ENCODE data around the gene RTF1.

Gene RTF1

DNA sequence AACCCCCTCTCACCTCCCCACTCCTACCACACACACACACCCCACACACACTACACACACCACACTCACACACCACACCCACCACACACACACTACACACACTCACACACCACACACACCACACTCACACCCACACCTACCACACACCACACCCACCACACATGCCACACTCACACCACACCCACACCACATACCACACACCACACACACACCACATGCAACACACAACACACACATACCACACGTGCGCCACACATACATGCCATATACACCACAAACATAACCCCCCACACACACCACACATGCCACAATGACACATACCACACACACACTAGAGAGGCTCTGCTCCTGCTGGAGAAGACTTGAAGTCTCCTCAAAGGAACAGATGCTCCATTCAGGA is 70.9 kb downstream of the RTF1 start:
- DNase-seq (ENCODE audit: low spot score) = no peak

DNA sequence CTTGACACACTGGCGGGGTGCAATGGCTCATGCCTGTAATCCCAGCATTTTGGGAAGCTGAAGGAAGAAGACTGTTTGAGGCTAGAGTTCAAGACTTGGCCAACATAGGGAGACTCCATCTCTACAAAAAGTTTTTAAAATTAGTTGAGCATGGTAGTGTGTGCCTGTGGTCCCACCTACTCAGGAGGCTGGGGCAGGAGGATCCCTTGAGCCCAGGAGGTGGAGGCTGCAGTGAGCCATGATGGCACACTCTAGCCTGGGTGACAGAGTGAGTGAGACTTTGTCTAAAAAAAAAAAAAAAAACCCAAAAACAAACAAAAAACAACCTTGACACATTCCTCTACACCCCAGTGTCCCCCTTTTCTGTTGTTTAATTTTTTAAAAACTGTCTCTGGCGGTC is 72.7 kb downstream of the RTF1 start:
- DNase-seq (ENCODE audit: low spot score) = no peak

DNA sequence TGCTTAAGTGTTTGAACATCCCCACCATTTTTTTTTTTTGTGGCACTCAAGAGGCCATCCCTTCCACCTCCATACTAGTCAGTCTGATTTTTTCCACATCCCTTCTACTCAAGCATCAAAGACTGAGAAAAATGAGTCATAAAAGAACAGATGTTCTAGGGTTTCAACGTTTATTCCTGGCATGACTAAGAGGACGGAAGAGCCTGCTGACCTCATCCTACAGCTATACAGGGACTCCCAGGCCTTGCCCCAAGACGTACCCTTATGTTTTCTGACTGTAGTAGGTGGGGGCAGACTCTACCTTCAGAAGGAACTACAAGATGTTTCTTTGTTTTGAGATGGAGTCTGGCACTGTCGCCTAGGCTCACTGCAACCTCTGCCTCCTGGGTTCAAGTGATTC is 73.5 kb downstream of the RTF1 start:
- DNase-seq (ENCODE audit: low spot score) = no peak

DNA sequence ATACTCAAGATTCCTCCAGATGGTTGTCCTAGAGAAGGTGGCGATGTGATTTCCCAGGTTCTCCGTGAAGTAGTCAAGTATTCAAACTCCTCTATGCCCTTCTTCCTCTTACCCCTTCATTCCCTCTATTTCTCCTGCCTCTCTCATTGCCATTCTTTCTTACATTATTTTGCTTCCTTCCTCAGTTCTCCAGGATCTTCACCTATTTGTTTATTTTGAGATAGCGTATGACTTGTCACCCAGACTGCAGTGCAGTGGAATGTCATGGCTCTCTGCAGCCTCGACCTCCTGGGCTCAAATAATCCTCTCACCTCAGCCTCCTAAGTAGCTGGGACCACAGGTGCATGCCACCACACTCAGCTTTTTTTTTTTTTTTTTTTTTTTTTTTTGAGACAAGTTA is 75.0 kb downstream of the RTF1 start:
- DNase-seq (ENCODE audit: low spot score) = no peak

DNA sequence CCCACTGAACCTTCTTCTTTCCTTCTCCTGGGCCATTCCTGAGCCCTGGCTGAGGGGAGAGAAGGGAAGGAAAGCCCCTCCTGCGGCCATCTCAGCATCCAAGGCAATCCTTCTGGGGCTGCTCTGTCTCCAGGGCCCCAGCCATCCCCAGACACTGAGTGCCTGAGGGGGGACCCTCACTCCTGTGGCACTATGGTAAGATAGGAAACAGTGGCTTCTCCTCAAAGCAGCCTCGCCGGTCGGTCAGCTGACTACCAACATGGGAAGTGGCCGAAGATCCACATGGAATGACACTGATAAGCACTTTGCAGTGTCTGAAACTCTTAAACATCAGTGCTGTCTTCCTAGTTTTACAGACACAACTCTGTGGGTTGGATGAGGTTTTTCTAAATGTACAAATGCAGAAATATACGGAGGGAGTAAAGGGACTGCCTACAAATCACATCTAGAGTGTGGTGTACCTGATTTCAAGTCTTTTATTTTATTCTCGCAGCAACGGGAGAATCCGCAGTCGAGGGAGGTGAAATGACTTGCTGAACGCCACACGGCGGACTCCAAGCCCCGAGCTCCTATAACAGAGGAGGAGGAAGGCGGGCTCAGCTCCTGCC is 75.8 kb downstream of the RTF1 start:
- DNase-seq (ENCODE audit: low spot score) = no peak

DNA sequence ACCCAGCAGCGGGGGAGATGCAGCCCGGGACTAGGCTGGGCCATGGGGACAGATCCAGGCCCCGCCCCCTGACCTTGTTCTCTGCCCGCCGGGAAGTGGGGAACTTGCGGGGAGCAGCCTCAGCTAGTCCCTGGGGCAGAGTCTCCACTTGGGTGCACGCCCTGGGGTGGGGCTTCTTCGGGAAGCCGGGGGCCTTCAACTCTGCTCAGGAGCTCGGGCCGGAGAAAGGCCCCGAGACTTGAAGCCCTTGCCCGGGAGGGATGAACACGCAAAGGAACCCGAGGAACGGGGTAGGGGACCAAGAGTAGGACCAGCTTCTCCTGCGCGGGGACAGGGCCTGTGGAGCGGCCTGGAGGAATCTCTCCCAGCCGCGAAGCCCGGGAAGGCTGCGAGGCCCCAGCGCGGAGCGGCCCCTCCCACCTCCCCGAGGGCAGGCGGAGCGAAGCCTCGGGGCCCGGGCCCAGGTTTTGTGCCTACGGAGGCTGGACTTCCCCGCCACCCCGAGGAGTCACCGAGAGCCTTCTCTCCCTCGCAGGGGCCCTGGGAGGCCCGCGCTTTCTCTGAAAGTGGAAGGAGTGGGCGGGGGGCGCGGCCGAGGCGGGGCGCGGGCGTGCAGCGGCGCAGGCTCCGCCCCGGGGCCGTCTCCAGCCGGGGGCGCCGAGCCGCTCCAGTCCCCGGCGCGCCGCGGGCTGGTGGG is 76.5 kb downstream of the RTF1 start, which contains the start of gene ITPKA:
ITPKA (plus strand) TSS at position 670 of the 697 bp plus-strand sequence. CDS start 54 bp downstream, outside the sequence.
- DNase-seq (ENCODE audit: low spot score) = peak; percentile 83

DNA sequence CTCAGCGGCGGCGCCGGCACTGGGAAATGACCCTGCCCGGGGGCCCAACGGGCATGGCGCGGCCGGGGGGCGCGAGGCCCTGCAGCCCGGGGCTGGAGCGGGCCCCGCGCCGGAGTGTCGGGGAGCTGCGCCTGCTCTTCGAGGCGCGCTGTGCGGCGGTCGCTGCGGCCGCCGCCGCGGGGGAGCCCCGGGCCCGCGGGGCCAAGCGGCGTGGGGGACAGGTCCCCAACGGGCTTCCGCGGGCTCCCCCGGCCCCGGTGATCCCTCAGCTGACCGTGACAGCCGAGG is 77.0 kb downstream of the RTF1 start:
- no peak for DNase-seq (ENCODE audit: low spot score)

DNA sequence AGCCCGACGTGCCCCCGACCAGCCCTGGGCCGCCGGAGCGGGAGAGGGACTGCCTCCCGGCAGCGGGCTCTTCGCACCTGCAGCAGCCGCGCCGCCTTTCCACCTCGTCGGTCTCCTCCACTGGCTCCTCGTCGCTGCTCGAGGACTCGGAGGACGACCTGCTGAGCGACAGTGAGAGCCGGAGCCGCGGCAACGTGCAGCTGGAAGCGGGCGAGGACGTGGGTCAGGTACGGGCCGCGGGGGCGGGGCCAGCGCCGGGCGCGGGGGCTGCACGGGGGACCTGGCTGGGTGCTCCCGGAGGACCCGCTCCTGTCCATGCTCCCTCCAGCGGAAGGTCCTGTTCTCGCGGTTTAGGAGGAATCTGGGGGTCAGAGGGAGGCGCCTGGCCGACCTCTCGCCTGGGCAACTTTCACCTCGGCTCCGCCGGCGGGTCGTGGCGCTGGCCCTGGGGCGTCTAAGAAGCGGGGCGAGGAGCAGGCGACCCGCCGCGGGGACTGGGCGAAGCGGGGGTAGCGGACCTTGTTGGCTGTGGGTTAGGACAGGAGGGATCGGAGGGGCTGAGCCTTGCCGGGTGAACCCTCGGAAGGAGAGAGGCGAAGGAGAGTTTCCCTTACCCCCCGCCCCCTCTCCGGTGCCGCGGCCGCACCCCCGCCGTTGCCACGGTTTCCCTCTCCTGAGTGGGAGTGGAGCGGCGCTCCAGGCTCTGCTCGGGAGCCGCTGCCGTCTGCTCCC is 77.5 kb downstream of the RTF1 start:
- DNase-seq (ENCODE audit: low spot score) = peak; percentile 80

DNA sequence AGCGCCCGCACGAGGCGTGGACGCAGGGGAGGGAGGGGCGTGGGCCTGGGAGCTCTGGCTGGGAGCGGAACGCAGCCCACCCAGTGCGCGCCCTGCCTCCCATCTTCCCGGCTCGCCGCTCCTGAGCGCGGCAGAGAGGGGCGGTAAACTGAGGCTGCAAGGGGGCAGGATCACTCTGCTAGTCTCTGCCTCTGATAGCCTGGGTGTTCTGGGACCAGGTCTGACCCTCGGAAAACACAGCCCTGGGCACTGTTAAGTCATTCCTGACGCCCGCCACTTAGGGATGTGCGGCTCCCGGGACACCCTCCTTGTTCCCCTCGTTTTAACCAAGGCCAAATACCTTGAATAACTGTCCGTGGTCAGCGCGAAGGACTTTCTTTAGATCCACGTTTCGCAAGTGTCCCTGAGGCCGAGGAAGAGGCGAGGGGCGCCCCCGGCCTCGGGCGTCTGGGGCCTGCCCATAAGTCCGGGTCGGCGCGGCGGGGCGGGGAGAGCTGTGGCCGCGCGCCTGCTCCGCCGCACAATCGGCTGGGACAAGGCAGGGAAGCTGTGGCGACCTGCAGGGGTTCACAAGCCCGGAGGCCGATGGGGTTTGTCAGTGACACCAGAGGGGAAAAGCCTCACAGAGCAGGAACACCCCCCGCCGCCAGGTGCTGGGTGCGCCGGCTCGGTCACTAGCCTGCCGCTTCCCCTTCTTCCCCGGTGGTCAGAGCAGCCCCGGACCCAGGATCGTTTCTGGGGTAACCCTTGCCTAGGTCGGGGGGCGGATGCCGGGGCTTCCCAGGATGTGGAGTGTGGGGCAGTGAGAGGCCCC is 78.2 kb downstream of the RTF1 start:
- peak; percentile 70 for DNase-seq (ENCODE audit: low spot score)

DNA sequence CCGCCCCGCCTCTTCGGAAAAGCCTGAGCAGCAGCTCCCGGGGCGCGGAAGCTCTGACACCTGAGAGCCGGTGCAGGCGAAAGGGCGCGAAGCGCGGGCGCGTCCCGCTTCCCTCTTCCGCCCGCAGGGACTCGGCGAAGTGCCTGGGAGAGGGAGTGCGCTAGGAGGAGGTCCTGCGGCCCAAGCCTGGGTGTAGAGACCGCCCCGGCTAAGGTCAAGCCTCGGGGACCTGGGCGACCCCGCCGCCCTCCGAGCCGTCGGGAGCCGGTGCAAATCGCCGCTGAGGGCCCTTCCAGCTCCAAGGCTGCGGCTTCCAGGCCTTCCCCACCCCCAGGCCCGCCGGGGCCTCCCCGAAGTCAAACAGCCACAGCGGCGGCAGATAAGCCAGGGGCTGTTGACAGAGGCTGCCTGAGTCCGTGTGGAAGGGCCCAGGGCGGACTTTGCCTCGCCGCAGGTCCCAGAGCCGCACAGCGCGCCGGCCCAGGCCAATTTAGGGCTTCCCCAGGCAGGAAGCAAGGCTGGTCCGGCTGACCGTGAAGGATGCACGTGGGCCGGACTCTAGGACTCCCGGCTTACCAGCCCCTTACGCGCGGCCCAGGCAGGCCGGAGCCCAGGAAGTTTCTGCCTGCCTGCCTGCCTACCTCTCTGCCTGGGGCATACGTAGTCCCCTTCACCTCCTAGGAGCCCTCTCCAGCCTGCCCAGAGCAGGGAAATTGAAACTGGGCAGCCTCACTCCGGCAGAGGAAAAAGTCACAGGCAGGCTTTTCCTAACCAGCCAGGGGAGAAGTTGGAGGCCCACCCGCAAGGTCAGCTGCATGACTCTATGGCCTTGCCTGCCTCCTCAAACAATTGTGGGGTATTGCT is 79.1 kb downstream of the RTF1 start:
- DNase-seq (ENCODE audit: low spot score) = peak; percentile 74

DNA sequence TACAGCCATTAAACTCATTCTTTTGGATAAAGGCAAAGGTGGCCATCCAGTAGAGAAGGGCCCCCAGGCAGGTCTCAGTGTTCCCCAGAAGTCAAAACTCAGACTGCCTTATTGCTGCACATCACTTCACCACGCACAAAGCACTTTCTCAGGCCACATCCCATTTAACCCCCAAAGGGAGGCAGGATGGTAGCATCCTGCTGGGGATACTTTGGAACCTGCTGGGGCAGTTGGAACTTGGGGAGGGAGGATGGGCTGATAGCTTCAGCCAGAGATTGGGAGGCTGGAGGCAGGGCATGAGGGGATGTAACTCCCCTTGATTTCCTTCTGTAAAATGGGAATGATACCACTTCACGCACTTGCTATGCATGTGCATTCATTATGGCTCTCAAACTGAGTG is 81.8 kb downstream of the RTF1 start:
- DNase-seq (ENCODE audit: low spot score) = no peak

DNA sequence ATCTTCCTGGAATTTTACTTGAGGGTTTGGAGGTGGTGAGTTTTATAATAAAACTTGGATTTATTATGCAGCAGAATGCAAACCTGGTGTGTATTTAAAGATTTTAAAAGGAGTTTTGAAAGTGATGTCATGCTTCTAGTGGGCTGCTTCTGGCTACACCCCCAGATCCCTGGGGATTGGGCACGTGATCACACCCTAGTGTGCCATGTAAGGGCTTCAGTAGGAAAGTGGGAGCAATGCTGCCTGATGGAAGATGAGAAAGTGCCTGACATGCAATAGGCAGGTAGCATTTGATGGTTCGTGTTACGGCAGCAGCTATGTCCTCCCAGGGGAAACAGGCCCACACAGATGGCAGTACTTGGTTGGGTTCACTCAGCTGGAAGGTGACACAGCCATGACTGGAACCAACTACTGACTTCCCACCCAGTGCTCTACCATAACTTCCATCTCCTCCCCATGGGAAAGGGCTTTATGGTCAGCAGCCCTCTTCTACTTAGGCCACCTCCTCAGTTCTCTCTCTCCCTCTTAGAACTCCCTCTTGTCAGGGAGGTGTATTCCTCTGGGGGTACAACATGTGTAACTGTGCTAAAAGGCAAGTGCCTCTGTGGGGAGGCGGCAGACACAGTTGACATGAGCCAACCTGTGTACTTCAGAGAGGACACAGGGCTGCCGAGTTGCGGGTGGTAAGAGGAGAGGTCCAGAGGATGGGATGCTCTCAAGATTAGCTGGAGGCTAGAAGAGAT is 82.4 kb downstream of the RTF1 start:
- no peak for DNase-seq (ENCODE audit: low spot score)

DNA sequence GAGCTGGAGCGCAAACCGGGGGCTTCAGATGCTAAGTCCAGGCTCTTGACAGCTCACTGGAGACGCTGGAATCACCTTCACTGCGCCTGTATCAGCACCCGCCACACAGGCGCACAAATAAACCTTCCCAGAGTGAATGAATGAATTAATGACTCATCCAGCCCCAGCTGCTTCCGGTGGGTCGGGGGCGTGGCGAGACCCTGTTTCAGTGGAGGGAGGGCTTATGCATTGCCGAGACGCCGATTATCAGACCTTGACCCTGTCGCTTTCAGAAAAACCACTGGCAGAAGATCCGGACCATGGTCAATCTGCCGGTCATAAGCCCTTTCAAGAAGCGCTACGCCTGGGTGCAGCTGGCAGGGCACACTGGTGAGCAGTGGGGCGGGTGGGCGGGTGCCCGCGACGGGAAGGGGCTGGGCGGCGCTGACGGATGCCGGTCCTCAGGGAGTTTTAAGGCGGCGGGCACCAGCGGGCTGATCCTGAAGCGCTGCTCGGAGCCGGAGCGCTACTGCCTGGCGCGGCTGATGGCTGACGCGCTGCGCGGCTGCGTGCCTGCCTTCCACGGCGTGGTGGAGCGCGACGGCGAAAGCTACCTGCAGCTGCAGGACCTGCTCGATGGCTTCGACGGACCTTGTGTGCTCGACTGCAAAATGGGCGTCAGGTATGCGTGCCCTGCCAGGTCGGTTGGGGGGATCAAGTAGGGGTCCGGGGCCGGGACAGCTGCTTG is 84.5 kb downstream of the RTF1 start:
- DNase-seq (ENCODE audit: low spot score) = no peak

DNA sequence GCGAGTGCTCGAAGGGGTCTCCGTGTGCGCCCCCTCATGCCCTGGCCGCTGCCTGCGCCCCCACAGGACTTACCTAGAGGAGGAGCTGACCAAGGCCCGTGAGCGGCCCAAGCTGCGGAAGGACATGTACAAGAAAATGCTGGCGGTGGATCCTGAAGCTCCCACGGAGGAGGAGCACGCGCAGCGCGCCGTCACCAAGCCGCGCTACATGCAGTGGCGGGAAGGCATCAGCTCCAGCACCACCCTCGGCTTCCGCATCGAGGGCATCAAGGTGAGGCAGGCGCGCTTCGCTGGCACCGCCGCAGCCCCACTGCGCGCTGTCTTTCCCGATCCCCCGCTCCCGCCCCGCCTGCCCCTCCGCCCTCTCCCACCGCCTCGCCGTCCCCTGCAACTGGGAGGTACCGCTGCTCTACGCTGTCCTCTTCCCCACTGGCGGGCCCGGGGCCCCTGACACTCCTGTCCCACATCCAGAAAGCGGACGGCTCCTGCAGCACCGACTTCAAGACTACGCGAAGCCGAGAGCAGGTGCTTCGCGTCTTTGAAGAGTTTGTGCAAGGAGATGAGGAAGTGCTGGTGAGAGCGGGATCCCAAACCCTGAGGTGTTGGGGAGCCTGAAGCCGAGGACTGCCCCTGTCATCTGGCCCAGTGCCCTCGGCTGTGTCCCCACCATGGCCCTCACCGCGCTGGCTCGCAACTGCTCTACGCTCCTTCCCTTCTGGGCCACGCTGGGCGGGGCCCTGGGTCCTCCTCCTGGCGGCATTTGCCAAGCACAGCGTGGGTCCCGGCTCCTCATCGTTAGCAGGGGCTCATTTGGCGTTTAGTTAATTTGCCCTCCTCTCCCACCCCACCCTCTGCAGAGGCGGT is 85.3 kb downstream of the RTF1 start:
- no peak for DNase-seq (ENCODE audit: low spot score)

DNA sequence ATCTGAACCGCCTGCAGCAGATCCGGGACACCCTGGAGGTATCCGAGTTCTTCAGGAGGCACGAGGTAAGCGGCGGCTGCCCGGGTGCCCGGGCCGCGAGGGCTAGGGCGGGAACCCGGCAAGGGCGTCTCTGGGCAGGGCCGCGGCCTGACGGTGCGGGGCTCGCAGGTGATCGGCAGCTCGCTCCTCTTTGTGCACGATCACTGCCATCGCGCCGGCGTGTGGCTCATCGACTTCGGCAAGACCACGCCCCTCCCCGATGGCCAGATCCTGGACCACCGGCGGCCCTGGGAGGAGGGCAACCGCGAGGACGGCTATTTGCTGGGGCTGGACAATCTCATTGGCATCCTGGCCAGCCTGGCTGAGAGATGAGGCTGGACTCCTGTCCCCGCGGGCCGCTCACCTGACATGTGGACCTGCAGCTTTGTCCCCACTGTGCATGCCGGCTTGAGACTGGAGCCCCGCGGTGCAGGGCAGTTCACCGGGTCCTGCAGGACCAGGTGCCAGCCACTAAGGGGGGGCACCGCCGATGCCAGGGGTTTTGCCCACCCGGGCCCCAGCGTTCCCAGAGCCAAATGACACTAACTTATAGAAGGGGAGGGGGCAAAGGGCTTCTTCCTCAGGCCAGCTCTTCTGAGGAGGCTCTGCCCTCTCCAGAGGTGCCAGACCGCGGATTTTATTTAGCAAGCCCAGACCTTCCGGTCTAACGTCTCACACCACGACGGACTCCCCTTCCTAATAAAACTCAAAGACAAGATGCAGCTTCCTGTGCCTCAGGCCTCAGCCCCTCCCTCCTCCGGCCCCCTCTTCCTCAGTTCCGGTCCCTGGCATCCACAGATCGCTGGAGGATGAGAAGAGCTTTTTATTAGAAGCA is 86.1 kb downstream of the RTF1 start:
- DNase-seq (ENCODE audit: low spot score) = peak; percentile 64

DNA sequence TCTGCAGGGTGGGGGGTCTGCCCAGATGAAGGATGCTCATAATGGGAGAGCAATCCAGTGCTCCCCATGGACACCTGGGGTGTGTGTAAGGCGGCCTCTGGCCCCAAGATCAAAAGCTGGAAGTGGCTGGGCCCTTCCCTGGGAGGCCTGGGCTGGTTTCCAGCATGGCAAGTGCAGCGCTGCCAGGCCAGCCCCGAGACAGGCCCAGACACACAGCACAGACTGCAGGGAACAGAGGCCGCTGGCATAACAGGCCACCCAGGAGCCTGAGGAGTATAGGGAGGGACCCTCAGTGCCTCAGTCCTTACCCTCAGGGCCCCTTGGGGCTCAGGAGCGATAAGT is 86.7 kb downstream of the RTF1 start:
- no peak for DNase-seq (ENCODE audit: low spot score)

DNA sequence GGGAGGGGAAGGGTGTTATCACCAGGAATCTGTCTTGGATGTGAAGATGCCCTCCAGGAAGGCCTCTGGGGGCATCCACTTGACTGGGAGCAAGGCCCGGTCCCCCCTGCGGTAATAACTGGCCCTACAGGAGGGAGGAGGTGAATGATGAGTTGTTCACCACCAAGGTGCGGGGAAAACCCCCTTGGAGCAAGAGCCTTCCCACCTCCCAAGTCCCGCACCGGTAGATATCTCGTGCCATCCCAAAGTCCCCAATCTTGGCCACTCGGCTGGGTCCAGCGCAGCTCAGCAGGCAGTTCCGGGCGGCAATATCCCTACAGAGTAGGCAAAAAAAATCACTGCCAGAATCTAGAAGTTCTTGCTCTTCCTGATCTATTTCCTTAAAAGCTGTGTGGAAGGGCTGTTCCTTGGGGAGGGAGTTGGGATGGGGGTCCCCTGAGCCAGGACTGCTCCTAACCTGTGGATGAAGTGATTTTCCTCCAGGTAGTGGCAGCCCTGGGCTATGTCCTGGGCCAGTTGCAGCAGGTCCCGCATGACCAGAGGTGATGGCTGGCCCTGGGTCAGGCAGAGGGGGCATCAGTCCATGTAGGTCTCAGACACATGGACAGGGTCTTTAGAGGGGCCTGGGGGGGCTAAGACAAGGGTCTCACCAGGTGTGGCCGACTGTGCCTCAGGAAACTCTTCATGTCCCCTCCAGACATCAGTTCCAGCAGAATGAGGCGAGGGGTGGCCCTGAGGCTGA is 88.0 kb downstream of the RTF1 start:
- no peak for DNase-seq (ENCODE audit: low spot score)

DNA sequence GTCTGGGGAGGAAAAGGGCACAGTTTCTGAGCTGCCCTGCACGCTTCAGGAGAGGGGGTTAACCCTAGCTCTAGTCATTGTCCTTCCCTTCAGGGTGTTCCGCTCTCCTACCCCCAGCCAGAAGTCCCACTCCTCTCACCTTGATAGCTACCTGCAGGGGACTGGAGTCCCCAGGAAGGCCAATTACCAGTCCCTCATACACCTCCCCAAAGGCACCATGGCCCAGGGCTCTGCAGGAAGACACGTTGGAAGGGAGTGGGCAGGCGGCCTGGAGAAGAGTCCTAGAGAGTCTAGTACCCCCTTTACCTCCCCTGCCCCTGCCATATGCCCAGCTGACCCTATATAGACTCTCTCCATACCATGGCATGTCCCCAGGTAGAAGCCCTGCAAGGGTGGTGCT is 88.9 kb downstream of the RTF1 start:
- no peak for DNase-seq (ENCODE audit: low spot score)
